Suppressor macrophage treated with lipopolysaccharide for 4 hours (primary cell): ENCODE results near the gene SUMF2.
"Not testable (repeated sequence)": the region's sequence is repeated elsewhere in the genome, so short reads cannot be mapped to it uniquely, and the experiment has no call there.

Experiments
- DNase-seq: peaks from one replicate; pipeline ENCODE4 v3.0.0-alpha.2; 2020

SUMF2 gene

GRCh38 chr7:56063882-56064625 lies at the start of gene SUMF2:
Gene SUMF2 (plus strand): TSS chr7:56064286. CDS start chr7:56064312, 26 bp downstream.
- peak; percentile 97 for DNase-seq

- not testable (repeated sequence) for DNase-seq
Measured at GRCh38 chr7:56017015-56017414, 47.1 kb upstream of the SUMF2 start.

GRCh38 chr7:56019501-56019900 lies 44.6 kb upstream of the SUMF2 start:
- no peak for DNase-seq

GRCh38 chr7:56023500-56023899 lies 40.6 kb upstream of the SUMF2 start:
- no peak for DNase-seq

- no peak for DNase-seq
Measured at GRCh38 chr7:56026538-56026937, 37.5 kb upstream of the SUMF2 start.

GRCh38 chr7:56028942-56029630 lies 35.0 kb upstream of the SUMF2 start:
- no peak for DNase-seq

- DNase-seq, result no peak
Measured at GRCh38 chr7:56030340-56030739, 33.7 kb upstream of the SUMF2 start.

GRCh38 chr7:56031556-56031955 lies 32.5 kb upstream of the SUMF2 start:
- not testable (repeated sequence) for DNase-seq

- not testable (repeated sequence) for DNase-seq
Measured at GRCh38 chr7:56032578-56032977, 31.5 kb upstream of the SUMF2 start.

- DNase-seq, result peak; percentile 59
Measured at GRCh38 chr7:56033671-56034432, 30.2 kb upstream of the SUMF2 start.

GRCh38 chr7:56040730-56041129 lies 23.4 kb upstream of the SUMF2 start:
- DNase-seq, result no peak

- DNase-seq, result peak; percentile 38
Measured at GRCh38 chr7:56045758-56046157, 18.3 kb upstream of the SUMF2 start.

GRCh38 chr7:56046721-56047445 lies 17.2 kb upstream of the SUMF2 start:
- no peak for DNase-seq

GRCh38 chr7:56047446-56048116 lies 16.5 kb upstream of the SUMF2 start:
- DNase-seq, result not testable (repeated sequence)

- no peak for DNase-seq
Measured at GRCh38 chr7:56048245-56048644, 15.8 kb upstream of the SUMF2 start.

- not testable (repeated sequence) for DNase-seq
Measured at GRCh38 chr7:56048763-56049162, 15.3 kb upstream of the SUMF2 start.

- no peak for DNase-seq
Measured at GRCh38 chr7:56051053-56051338, 13.1 kb upstream of the SUMF2 start.

- DNase-seq, result peak; percentile 98
Measured at GRCh38 chr7:56051339-56052191, 12.5 kb upstream of the SUMF2 start, which contains the start of the genes CCT6A and PSPH. Gene CCT6A (plus strand): TSS chr7:56051765. CDS start chr7:56051849, 84 bp downstream. Gene PSPH (minus strand): TSS chr7:56051444. CDS start chr7:56021212, 30,232 bp downstream.

GRCh38 chr7:56053379-56053778 lies 10.7 kb upstream of the SUMF2 start:
- no peak for DNase-seq

- DNase-seq, result no peak
Measured at GRCh38 chr7:56053993-56054392, 10.1 kb upstream of the SUMF2 start.

GRCh38 chr7:56062382-56062781 lies 1.7 kb upstream of the SUMF2 start:
- DNase-seq, result peak; percentile 28
